Ovary (tissue), 9 donors: Measurements from ENCODE around the gene DDR1. TPM values are rescaled to one million over a fixed set of nuclear protein-coding genes. Genes with fewer than 3 reads are reported as not detected.
A peak's percentile ranks its signal among the peaks of the same experiment; 100 is the strongest.

Experiments used
- DNase-seq, 5 donors: peaks; one replicate each; pipeline ENCODE4 v3.0.0-alpha.2; 2019 to 2020
- H3K27ac ChIP-seq, 2 donors: fragments of 200-600 bp; one replicate each; pipeline versions ENCODE4 v1.5.1 to v1.8.0; 2019 to 2022
- H3K27me3 ChIP-seq: fragments of 200-600 bp; one replicate; pipeline ENCODE4 v1.8.0; 2022
- H3K36me3 ChIP-seq: fragments of 200-600 bp; sonication (generic); one replicate; pipeline ENCODE4 v1.5.1; 2019
- H3K4me1 ChIP-seq: one replicate; pipeline ENCODE4 v1.8.1; 2013; ENCODE audit warnings: mild to moderate bottlenecking, moderate library complexity; ENCODE audit not compliant: insufficient read depth
- H3K4me3 ChIP-seq: fragments of 200-600 bp; sonication (generic); one replicate; pipeline ENCODE4 v1.5.1; 2017
- H3K9me3 ChIP-seq, 2 donors: fragments of 200-600 bp in 1 of 2; sonication (generic) in 1 of 2; one replicate each; pipeline versions ENCODE4 v1.5.1 to v1.8.1; 2013 to 2019; ENCODE audit warnings: mild to moderate bottlenecking in 1 of 2, moderate library complexity in 1 of 2
- EP300 ChIP-seq: sonication (generic); formaldehyde crosslinking; IDR thresholded peaks from one replicate; pipeline ENCODE4 v1.6.1; 2017; ENCODE audit warnings: antibody characterized with exemption
- POLR2A ChIP-seq: fragments of 450-650 bp; IDR thresholded peaks from one replicate; pipeline ENCODE4 v1.6.1; 2017; ENCODE audit warnings: antibody characterized with exemption, mild to moderate bottlenecking, moderate library complexity
- WGBS, 3 donors: extraction: QIAGEN DNeasy Blood & Tissue Kit in 1 of 3; methylation state at CpG; one replicate each; pipeline versions ENCODE4 v1.1.5 to v1.1.7; 2013 to 2017; 5-methylcytosine and 5-hydroxymethylcytosine counted together
- intact Hi-C, 4 donors: fragments of 100-400 bp; cut with DNase I; formaldehyde crosslinking; loops; one replicate each; pipeline versions ENCODE4 v1.11.0 to v1.15.1; 2022 to 2023
- polyA plus RNA-seq, 2 donors: library from polyadenylated mRNA; stranded (reverse); fragments of 200-250 nt in 1 of 2; fragments of 350-450 nt in 1 of 2; fragmentation: Illumina TruSeq in 1 of 2; extraction: RNeasy Lipid Tissue Mini Kit (QIAGEN cat#74804) in 1 of 2; gene quantifications; one replicate each; pipeline ENCODE4 v1.2.3, GENCODE V29; 2013 to 2014
- total RNA-seq, 7 donors: library from RNA; depleted of rRNA in 2 of 7; stranded (reverse); fragments of >200 nt in 2 of 7; fragmentation: NEBNext Ultra II Directional in 3 of 7; extraction: Animal tissue kit (Norgen Biotek cat#: 25700) in 3 of 7; gene quantifications; one replicate each; pipeline versions ENCODE4 v1.1.0 to v1.2.4, GENCODE V29; 2016 to 2023
- TF ChIP-seq, protein P1 (sequence below), 3 donors: fragments of 450-650 bp in 2 of 3; fragments of 200-600 bp in 1 of 3; IDR thresholded peaks; one replicate each; pipeline versions ENCODE4 v1.5.1 to v1.8.0; 2016 to 2022; ENCODE audit warnings: antibody characterized with exemption in 3 of 3, mild to moderate bottlenecking in 1 of 3
- donor health status: DM: no; HTN: no; CAD: no; lungs with moderate emphysema.
- donor health status: DM: no; HTN: no; CAD: no.
- donor health status: Bipolar disorder and iron deficiency.
- donor health status: DM: yes; HTN: yes; CAD: no.
- donor health status: DM: no; HTN: no; CAD: no.
- donor health status: DM: yes; HTN: yes; CAD: no.

The DDR1 gene
- total and polyA plus RNA-seq, 9 donors: 20.1 to 116 (median 64.5) TPM

DNA sequence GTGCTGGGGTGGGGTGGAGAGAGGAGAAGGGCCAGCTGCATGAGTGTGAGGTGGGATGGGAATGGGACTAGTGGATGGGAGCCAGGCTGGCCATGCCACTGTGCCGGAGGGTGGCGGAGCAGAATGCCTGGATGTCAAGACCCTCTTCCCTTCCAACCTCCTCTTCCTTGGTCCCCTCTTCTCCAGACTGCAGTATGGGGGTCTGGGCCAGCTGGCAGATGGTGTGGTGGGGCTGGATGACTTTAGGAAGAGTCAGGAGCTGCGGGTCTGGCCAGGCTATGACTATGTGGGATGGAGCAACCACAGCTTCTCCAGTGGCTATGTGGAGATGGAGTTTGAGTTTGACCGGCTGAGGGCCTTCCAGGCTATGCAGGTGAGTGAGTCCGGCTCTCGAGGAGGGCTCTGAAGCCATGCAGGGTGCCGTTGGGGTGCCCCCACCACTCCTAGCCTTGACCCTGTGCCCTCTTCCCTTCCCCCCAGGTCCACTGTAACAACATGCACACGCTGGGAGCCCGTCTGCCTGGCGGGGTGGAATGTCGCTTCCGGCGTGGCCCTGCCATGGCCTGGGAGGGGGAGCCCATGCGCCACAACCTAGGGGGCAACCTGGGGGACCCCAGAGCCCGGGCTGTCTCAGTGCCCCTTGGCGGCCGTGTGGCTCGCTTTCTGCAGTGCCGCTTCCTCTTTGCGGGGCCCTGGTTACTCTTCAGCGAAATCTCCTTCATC is 7.7 kb downstream of the DDR1 start:
- intact Hi-C loops: no loop called here
- Histone ChIP-seq H3K27me3 (no peaks in the 10 kb centered on the region), H3K27ac (no peak overlapping the region), H3K36me3 (no peaks in the 10 kb centered on the region), H3K9me3 (no peaks in the 10 kb centered on the region), H3K4me3 (no peak overlapping the region), H3K4me1 (no peaks in the 10 kb centered on the region)
- peak in 1 of 5 donors; percentile 15 for DNase-seq
- 84% methylated on average over 21 of the region's 21 CpGs for WGBS, 3 donors
- no peak for TF ChIP-seq POLR2A

DNA sequence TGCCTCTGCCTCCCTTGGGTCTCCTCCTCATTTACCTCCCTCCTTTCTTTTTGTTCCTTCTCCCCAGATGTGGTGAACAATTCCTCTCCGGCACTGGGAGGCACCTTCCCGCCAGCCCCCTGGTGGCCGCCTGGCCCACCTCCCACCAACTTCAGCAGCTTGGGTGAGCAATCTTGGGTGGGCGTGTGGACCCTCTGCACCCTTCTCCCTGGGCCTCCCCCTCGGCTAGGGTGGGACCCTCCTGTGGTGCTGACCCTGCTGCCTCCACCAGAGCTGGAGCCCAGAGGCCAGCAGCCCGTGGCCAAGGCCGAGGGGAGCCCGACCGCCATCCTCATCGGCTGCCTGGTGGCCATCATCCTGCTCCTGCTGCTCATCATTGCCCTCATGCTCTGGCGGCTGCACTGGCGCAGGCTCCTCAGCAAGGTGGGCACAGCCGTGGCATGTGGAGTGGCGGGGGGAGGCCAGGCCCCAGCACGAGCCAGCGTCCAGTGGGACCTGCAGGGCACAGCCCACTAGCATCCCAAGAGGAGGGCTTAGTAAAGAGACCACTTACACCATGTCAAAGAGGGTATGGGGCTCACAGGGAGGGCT is 8.8 kb downstream of the DDR1 start:
- intact Hi-C loops: no loop called here
- H3K27ac ChIP-seq: no peak overlapping the region
- H3K4me1 ChIP-seq: no peaks in the 10 kb centered on the region
- no peaks in the 10 kb centered on the region for H3K9me3 ChIP-seq
- 80 to 82% (median 81%) methylated on average over 15 to 16 of the region's 16 CpGs for WGBS, 3 donors
- no peak overlapping the region for H3K4me3 ChIP-seq
- no peak for DNase-seq
- H3K36me3 ChIP-seq: no peaks in the 10 kb centered on the region
- no peaks in the 10 kb centered on the region for H3K27me3 ChIP-seq
- no peak for TF ChIP-seq POLR2A
- TF ChIP-seq, protein P1, sequence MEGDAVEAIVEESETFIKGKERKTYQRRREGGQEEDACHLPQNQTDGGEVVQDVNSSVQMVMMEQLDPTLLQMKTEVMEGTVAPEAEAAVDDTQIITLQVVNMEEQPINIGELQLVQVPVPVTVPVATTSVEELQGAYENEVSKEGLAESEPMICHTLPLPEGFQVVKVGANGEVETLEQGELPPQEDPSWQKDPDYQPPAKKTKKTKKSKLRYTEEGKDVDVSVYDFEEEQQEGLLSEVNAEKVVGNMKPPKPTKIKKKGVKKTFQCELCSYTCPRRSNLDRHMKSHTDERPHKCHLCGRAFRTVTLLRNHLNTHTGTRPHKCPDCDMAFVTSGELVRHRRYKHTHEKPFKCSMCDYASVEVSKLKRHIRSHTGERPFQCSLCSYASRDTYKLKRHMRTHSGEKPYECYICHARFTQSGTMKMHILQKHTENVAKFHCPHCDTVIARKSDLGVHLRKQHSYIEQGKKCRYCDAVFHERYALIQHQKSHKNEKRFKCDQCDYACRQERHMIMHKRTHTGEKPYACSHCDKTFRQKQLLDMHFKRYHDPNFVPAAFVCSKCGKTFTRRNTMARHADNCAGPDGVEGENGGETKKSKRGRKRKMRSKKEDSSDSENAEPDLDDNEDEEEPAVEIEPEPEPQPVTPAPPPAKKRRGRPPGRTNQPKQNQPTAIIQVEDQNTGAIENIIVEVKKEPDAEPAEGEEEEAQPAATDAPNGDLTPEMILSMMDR (IDR thresholded peaks at IDR 0.05): no peak
- TF ChIP-seq EP300: no peak

DNA sequence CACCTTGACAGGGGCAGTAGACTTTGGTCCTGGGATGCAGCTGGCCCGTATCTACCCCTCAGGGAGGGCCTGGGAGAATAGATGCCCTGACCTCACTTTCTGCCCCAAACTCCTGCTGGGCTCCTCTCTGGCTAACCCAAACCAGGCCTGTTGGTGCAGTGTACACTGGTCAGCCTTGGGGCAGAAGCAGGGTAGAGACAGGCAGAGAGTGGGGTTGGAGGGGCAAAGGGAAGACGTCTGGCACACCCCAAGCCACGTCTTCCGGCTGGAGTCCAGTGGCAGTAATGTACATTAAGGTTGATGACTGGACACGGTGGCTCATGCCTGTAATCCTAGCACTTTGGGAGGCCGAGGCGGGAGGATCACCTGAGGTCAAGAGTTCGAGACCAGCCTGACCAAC is 9.3 kb downstream of the DDR1 start:
- intact Hi-C loops: no loop called here
- H3K36me3 ChIP-seq: no peaks in the 10 kb centered on the region

DNA sequence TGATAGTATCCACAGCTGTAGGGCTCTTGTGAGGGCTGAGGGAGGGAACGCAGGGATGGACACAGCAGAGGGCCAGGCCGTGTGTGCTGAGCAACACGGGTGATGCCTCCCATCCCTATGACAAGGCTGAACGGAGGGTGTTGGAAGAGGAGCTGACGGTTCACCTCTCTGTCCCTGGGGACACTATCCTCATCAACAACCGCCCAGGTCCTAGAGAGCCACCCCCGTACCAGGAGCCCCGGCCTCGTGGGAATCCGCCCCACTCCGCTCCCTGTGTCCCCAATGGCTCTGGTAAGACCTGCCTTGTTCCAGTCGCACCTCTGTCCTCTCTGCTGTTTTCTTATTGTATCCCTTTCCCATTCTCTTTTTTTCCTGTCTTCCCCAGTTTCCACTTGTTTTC is 10.1 kb downstream of the DDR1 start:
- H3K4me1 ChIP-seq: no peaks in the 10 kb centered on the region
- TF ChIP-seq POLR2A (no peak), EP300 (no peak)
- TF ChIP-seq, protein P1 (IDR thresholded peaks at IDR 0.05): no peak
- 86 to 88% (median 87%) methylated on average over 12 of the region's 12 CpGs for WGBS, 3 donors
- H3K27me3 ChIP-seq: no peaks in the 10 kb centered on the region
- no peak overlapping the region for H3K4me3 ChIP-seq
- peak in 1 of 5 donors; percentile 11 for DNase-seq
- intact Hi-C loops: no loop called here
- no peaks in the 10 kb centered on the region for H3K36me3 ChIP-seq
- no peaks in the 10 kb centered on the region for H3K9me3 ChIP-seq
- H3K27ac ChIP-seq: no peak overlapping the region

More for the DNA sequence above, 9.3 kb downstream of the DDR1 start:
- Histone ChIP-seq H3K27ac (no peak overlapping the region), H3K4me1 (no peaks in the 10 kb centered on the region), H3K4me3 (no peak overlapping the region), H3K9me3 (no peaks in the 10 kb centered on the region), H3K27me3 (no peaks in the 10 kb centered on the region)
- TF ChIP-seq, protein P1 (IDR thresholded peaks at IDR 0.05): no peak
- no peak for TF ChIP-seq POLR2A
- no peak for TF ChIP-seq EP300
- WGBS, 3 donors: 89 to 91% (median 90%) methylated on average over 8 of the region's 8 CpGs
- no peak for DNase-seq

DNA sequence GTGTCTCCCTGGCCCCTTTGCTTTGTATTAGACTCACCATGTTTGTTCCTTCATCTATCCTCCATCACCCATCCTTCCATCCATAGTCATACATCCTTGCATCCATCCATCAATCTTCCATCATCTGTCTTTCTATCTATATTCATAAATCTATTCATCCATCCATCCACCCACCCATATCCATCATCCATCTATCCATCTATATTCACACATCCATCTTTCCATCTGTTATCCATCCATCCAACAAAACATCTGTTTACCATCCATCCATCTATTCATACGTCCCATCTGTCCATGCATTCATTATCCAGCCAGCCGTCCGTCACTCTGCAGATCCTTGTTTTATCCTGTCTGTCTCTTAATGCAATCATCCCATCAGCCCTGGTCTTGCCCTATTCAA is 10.6 kb downstream of the DDR1 start:
- Histone ChIP-seq H3K27me3 (no peaks in the 10 kb centered on the region), H3K27ac (no peak overlapping the region), H3K4me3 (no peak overlapping the region), H3K4me1 (no peaks in the 10 kb centered on the region), H3K9me3 (no peaks in the 10 kb centered on the region), H3K36me3 (no peaks in the 10 kb centered on the region)
- DNase-seq: no peak
- TF ChIP-seq POLR2A (no peak), EP300 (no peak)
- TF ChIP-seq, protein P1 (IDR thresholded peaks at IDR 0.05): no peak
- intact Hi-C loops: no loop called here
- 90 to 93% (median 92%) methylated on average over 3 of the region's 3 CpGs for WGBS, 3 donors
